ENCODE data around the gene GREB1L. TPM values are rescaled to one million over a fixed set of nuclear protein-coding genes. Genes with fewer than 3 reads are reported as not detected.

GREB1L gene
- total RNA-seq, 1 experiment from 2014 or later = 0.26 TPM

GRCh38 chr18:21448299-21448698 lies 206.3 kb downstream of the GREB1L start:
- Mint-ChIP-seq H3K27me3 (ENCODE audit: low read depth) (peaks cover 3% of the 10 kb centered on the region; the same call in 1 of the 2 replicates), H3K27ac (no peak overlapping the region), H3K4me1 (peaks cover 7% of the 10 kb centered on the region; the same call in 1 of the 2 replicates), H3K9me3 (no peaks in the 10 kb centered on the region), H3K4me3 (no peak overlapping the region), H3K36me3 (no peaks in the 10 kb centered on the region)
- DNase-seq (ENCODE audit: low spot score) (no peak), ATAC-seq (no peak)
- ChIA-PET POLR2A (no interaction called here), CTCF (interaction anchor here (1.7 kb wide), 1 partner anchor 256 kb away, joined by 6 read pairs; no protein-coding TSS in a partner anchor)
- TF ChIP-seq ESRRA (CRISPR knock-in tag; IDR thresholded peaks at IDR 0.05; ENCODE audit: borderline replicate concordance) (no peak), ARID4B (CRISPR knock-in tag; IDR thresholded peaks at IDR 0.05; ENCODE audit: borderline replicate concordance) (no peak), ZNF532 (CRISPR knock-in tag; IDR thresholded peaks at IDR 0.05; ENCODE audit: borderline replicate concordance) (no peak), ZNF416 (CRISPR knock-in tag; IDR thresholded peaks at IDR 0.05) (no peak), ZNF219 (CRISPR knock-in tag; IDR thresholded peaks at IDR 0.05; ENCODE audit: borderline replicate concordance) (no peak), ZNF671 (CRISPR knock-in tag; IDR thresholded peaks at IDR 0.05) (no peak), ZNF138 (CRISPR knock-in tag; conservative IDR thresholded peaks at IDR 0.05) (no peak), ELF4 (CRISPR knock-in tag; IDR thresholded peaks at IDR 0.05; ENCODE audit: low read depth) (no peak), MLX (CRISPR knock-in tag; IDR thresholded peaks at IDR 0.05) (no peak), SP1 (CRISPR knock-in tag; conservative IDR thresholded peaks at IDR 0.05) (no peak), STAT6 (CRISPR knock-in tag; conservative IDR thresholded peaks at IDR 0.05; ENCODE audit: low read depth) (no peak), JUN (CRISPR knock-in tag; IDR thresholded peaks at IDR 0.05) (no peak), IRF2 (CRISPR knock-in tag; IDR thresholded peaks at IDR 0.05; ENCODE audit: borderline replicate concordance, low read depth) (no peak), CTCF (IDR thresholded peaks at IDR 0.05) (no peak), HMGXB4 (CRISPR knock-in tag; IDR thresholded peaks at IDR 0.05) (no peak)
- TF ChIP-seq, protein P1, sequence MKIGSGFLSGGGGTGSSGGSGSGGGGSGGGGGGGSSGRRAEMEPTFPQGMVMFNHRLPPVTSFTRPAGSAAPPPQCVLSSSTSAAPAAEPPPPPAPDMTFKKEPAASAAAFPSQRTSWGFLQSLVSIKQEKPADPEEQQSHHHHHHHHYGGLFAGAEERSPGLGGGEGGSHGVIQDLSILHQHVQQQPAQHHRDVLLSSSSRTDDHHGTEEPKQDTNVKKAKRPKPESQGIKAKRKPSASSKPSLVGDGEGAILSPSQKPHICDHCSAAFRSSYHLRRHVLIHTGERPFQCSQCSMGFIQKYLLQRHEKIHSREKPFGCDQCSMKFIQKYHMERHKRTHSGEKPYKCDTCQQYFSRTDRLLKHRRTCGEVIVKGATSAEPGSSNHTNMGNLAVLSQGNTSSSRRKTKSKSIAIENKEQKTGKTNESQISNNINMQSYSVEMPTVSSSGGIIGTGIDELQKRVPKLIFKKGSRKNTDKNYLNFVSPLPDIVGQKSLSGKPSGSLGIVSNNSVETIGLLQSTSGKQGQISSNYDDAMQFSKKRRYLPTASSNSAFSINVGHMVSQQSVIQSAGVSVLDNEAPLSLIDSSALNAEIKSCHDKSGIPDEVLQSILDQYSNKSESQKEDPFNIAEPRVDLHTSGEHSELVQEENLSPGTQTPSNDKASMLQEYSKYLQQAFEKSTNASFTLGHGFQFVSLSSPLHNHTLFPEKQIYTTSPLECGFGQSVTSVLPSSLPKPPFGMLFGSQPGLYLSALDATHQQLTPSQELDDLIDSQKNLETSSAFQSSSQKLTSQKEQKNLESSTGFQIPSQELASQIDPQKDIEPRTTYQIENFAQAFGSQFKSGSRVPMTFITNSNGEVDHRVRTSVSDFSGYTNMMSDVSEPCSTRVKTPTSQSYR (CRISPR knock-in tag; IDR thresholded peaks at IDR 0.05) = no peak

All from WTC11 (cell line).